Fibroblast of gingiva (primary cell): ENCODE measurements around the gene PAPOLB.

Experiments used
- DNase-seq: peaks from one replicate; pipeline ENCODE4 v3.0.0-alpha.2; 2011; ENCODE audit warnings: low read depth

Gene PAPOLB

GRCh38 chr7:4823441-4824119 lies 38.2 kb downstream of the PAPOLB start:
- DNase-seq = no peak

GRCh38 chr7:4822677-4823076 lies 39.2 kb downstream of the PAPOLB start:
- no peak for DNase-seq

GRCh38 chr7:4820967-4821471 lies 40.8 kb downstream of the PAPOLB start:
- DNase-seq = no peak

- DNase-seq = no peak
Measured at GRCh38 chr7:4820405-4820966, 41.3 kb downstream of the PAPOLB start.

GRCh38 chr7:4819560-4820404 lies 42.0 kb downstream of the PAPOLB start:
- DNase-seq = no peak

GRCh38 chr7:4818000-4818794 lies 43.6 kb downstream of the PAPOLB start:
- no peak for DNase-seq

- no peak for DNase-seq
Measured at GRCh38 chr7:4817178-4817901, 44.5 kb downstream of the PAPOLB start.

- no peak for DNase-seq
Measured at GRCh38 chr7:4816419-4817080, 45.3 kb downstream of the PAPOLB start.

GRCh38 chr7:4815609-4816418 lies 46.0 kb downstream of the PAPOLB start:
- no peak for DNase-seq

GRCh38 chr7:4815121-4815520 lies 46.7 kb downstream of the PAPOLB start:
- DNase-seq = no peak

GRCh38 chr7:4814433-4814832 lies 47.4 kb downstream of the PAPOLB start:
- no peak for DNase-seq

- DNase-seq = no peak
Measured at GRCh38 chr7:4809666-4810065, 52.2 kb downstream of the PAPOLB start.

GRCh38 chr7:4809091-4809591 lies 52.7 kb downstream of the PAPOLB start:
- DNase-seq = no peak

GRCh38 chr7:4808565-4808964 lies 53.3 kb downstream of the PAPOLB start:
- no peak for DNase-seq

- no peak for DNase-seq
Measured at GRCh38 chr7:4808026-4808425, 53.8 kb downstream of the PAPOLB start.
